ENCODE measurements around the gene PARP15.
A peak's percentile ranks its signal among the peaks of the same experiment; 100 is the strongest.

PARP15 gene

GRCh38 chr3:122577409-122578031 lies at the start of gene PARP15:
Gene PARP15, plus strand, starts transcription at chr3:122577650. Its CDS starts 18 bp downstream, at chr3:122577668.
- H3K4me1 ChIP-seq (ENCODE audit: control insufficient read depth, insufficient read depth, low read length) = 0 out of 2 replicates have a peak, but pooled peaks cover 7% of the 10 kb centered on the region
- H3K27ac ChIP-seq (ENCODE audit: low read depth, low read length) = no peak within 1 kb of the TSS
- H3K9me3 ChIP-seq (ENCODE audit: control insufficient read depth, insufficient read depth, low read length) = peaks cover 12% of the 10 kb centered on the region
- H3K36me3 ChIP-seq (ENCODE audit: control insufficient read depth, insufficient read depth, low read length) = no peaks in the 10 kb centered on the region
- H3K4me3 ChIP-seq (ENCODE audit: low read depth, low read length) = peak within 1 kb of the TSS; percentile 53
- H3K27me3 ChIP-seq (ENCODE audit: control insufficient read depth, insufficient read depth, low read length) = peaks cover 20% of the 10 kb centered on the region
- H3K9ac ChIP-seq (ENCODE audit: low read depth, low read length) = no peak within 1 kb of the TSS

GRCh38 chr3:122530164-122530563 lies 47.3 kb upstream of the PARP15 start:
- no peak overlapping the region for H3K4me3 ChIP-seq (ENCODE audit: low read depth, low read length)
- no peaks in the 10 kb centered on the region for H3K4me1 ChIP-seq (ENCODE audit: control insufficient read depth, insufficient read depth, low read length)
- no peak overlapping the region for H3K27ac ChIP-seq (ENCODE audit: low read depth, low read length)
- no peak overlapping the region for H3K9ac ChIP-seq (ENCODE audit: low read depth, low read length)
- H3K27me3 ChIP-seq (ENCODE audit: control insufficient read depth, insufficient read depth, low read length) = no peaks in the 10 kb centered on the region
- H3K9me3 ChIP-seq (ENCODE audit: control insufficient read depth, insufficient read depth, low read length) = no peaks in the 10 kb centered on the region
- H3K36me3 ChIP-seq (ENCODE audit: control insufficient read depth, insufficient read depth, low read length) = no peaks in the 10 kb centered on the region

GRCh38 chr3:122533480-122533879 lies 44.0 kb upstream of the PARP15 start:
- Histone ChIP-seq H3K4me3 (ENCODE audit: low read depth, low read length) (no peak overlapping the region), H3K9me3 (ENCODE audit: control insufficient read depth, insufficient read depth, low read length) (no peaks in the 10 kb centered on the region), H3K9ac (ENCODE audit: low read depth, low read length) (no peak overlapping the region), H3K4me1 (ENCODE audit: control insufficient read depth, insufficient read depth, low read length) (peaks cover 26% of the 10 kb centered on the region), H3K27ac (ENCODE audit: low read depth, low read length) (peak overlapping the region; percentile 45), H3K27me3 (ENCODE audit: control insufficient read depth, insufficient read depth, low read length) (no peaks in the 10 kb centered on the region), H3K36me3 (ENCODE audit: control insufficient read depth, insufficient read depth, low read length) (no peaks in the 10 kb centered on the region)

GRCh38 chr3:122533931-122534334 lies 43.5 kb upstream of the PARP15 start:
- Histone ChIP-seq H3K27me3 (ENCODE audit: control insufficient read depth, insufficient read depth, low read length) (no peaks in the 10 kb centered on the region), H3K27ac (ENCODE audit: low read depth, low read length) (peak overlapping the region; percentile 45), H3K9me3 (ENCODE audit: control insufficient read depth, insufficient read depth, low read length) (no peaks in the 10 kb centered on the region), H3K36me3 (ENCODE audit: control insufficient read depth, insufficient read depth, low read length) (no peaks in the 10 kb centered on the region), H3K4me3 (ENCODE audit: low read depth, low read length) (no peak overlapping the region), H3K9ac (ENCODE audit: low read depth, low read length) (no peak overlapping the region), H3K4me1 (ENCODE audit: control insufficient read depth, insufficient read depth, low read length) (peaks cover 26% of the 10 kb centered on the region)

GRCh38 chr3:122535964-122536631 lies 41.4 kb upstream of the PARP15 start:
- peak overlapping the region; percentile 24; the same call in 1 of the 2 replicates for H3K9ac ChIP-seq (ENCODE audit: low read depth, low read length)

GRCh38 chr3:122536632-122537001 lies 40.8 kb upstream of the PARP15 start:
- Histone ChIP-seq H3K4me3 (ENCODE audit: low read depth, low read length) (peak overlapping the region; percentile 17; the same call in 1 of the 2 replicates), H3K4me1 (ENCODE audit: control insufficient read depth, insufficient read depth, low read length) (peaks cover 26% of the 10 kb centered on the region), H3K27me3 (ENCODE audit: control insufficient read depth, insufficient read depth, low read length) (no peaks in the 10 kb centered on the region), H3K27ac (ENCODE audit: low read depth, low read length) (peak overlapping the region; percentile 57), H3K36me3 (ENCODE audit: control insufficient read depth, insufficient read depth, low read length) (no peaks in the 10 kb centered on the region), H3K9me3 (ENCODE audit: control insufficient read depth, insufficient read depth, low read length) (no peaks in the 10 kb centered on the region), H3K9ac (ENCODE audit: low read depth, low read length) (peak overlapping the region; percentile 24; the same call in 1 of the 2 replicates)

More at GRCh38 chr3:122535964-122536631, 41.4 kb upstream of the PARP15 start:
- no peaks in the 10 kb centered on the region for H3K27me3 ChIP-seq (ENCODE audit: control insufficient read depth, insufficient read depth, low read length)
- no peaks in the 10 kb centered on the region for H3K9me3 ChIP-seq (ENCODE audit: control insufficient read depth, insufficient read depth, low read length)
- 0 out of 2 replicates have a peak overlapping the region, but pooled peaks have one; percentile 17 for H3K4me3 ChIP-seq (ENCODE audit: low read depth, low read length)
- no peaks in the 10 kb centered on the region for H3K36me3 ChIP-seq (ENCODE audit: control insufficient read depth, insufficient read depth, low read length)
- peaks cover 26% of the 10 kb centered on the region for H3K4me1 ChIP-seq (ENCODE audit: control insufficient read depth, insufficient read depth, low read length)
- peak overlapping the region; percentile 57 for H3K27ac ChIP-seq (ENCODE audit: low read depth, low read length)

GRCh38 chr3:122538956-122539490 lies 38.4 kb upstream of the PARP15 start:
- Histone ChIP-seq H3K27me3 (ENCODE audit: control insufficient read depth, insufficient read depth, low read length) (no peaks in the 10 kb centered on the region), H3K9me3 (ENCODE audit: control insufficient read depth, insufficient read depth, low read length) (no peaks in the 10 kb centered on the region), H3K4me1 (ENCODE audit: control insufficient read depth, insufficient read depth, low read length) (peaks cover 26% of the 10 kb centered on the region), H3K4me3 (ENCODE audit: low read depth, low read length) (no peak overlapping the region), H3K27ac (ENCODE audit: low read depth, low read length) (no peak overlapping the region), H3K36me3 (ENCODE audit: control insufficient read depth, insufficient read depth, low read length) (no peaks in the 10 kb centered on the region), H3K9ac (ENCODE audit: low read depth, low read length) (no peak overlapping the region)

GRCh38 chr3:122546151-122546550 lies 31.3 kb upstream of the PARP15 start:
- no peak overlapping the region for H3K9ac ChIP-seq (ENCODE audit: low read depth, low read length)
- no peaks in the 10 kb centered on the region for H3K4me1 ChIP-seq (ENCODE audit: control insufficient read depth, insufficient read depth, low read length)
- H3K36me3 ChIP-seq (ENCODE audit: control insufficient read depth, insufficient read depth, low read length) = no peaks in the 10 kb centered on the region
- H3K27ac ChIP-seq (ENCODE audit: low read depth, low read length) = no peak overlapping the region
- H3K4me3 ChIP-seq (ENCODE audit: low read depth, low read length) = no peak overlapping the region
- no peaks in the 10 kb centered on the region for H3K27me3 ChIP-seq (ENCODE audit: control insufficient read depth, insufficient read depth, low read length)
- no peaks in the 10 kb centered on the region for H3K9me3 ChIP-seq (ENCODE audit: control insufficient read depth, insufficient read depth, low read length)

GRCh38 chr3:122548076-122548475 lies 29.4 kb upstream of the PARP15 start:
- H3K9ac ChIP-seq (ENCODE audit: low read depth, low read length) = no peak overlapping the region
- no peaks in the 10 kb centered on the region for H3K36me3 ChIP-seq (ENCODE audit: control insufficient read depth, insufficient read depth, low read length)
- H3K27me3 ChIP-seq (ENCODE audit: control insufficient read depth, insufficient read depth, low read length) = no peaks in the 10 kb centered on the region

GRCh38 chr3:122548619-122549018 lies 28.8 kb upstream of the PARP15 start:
- H3K27me3 ChIP-seq (ENCODE audit: control insufficient read depth, insufficient read depth, low read length) = no peaks in the 10 kb centered on the region
- no peak overlapping the region for H3K27ac ChIP-seq (ENCODE audit: low read depth, low read length)
- no peaks in the 10 kb centered on the region for H3K36me3 ChIP-seq (ENCODE audit: control insufficient read depth, insufficient read depth, low read length)
- H3K9ac ChIP-seq (ENCODE audit: low read depth, low read length) = no peak overlapping the region
- no peaks in the 10 kb centered on the region for H3K9me3 ChIP-seq (ENCODE audit: control insufficient read depth, insufficient read depth, low read length)
- peaks cover 6% of the 10 kb centered on the region for H3K4me1 ChIP-seq (ENCODE audit: control insufficient read depth, insufficient read depth, low read length)
- no peak overlapping the region for H3K4me3 ChIP-seq (ENCODE audit: low read depth, low read length)

More at GRCh38 chr3:122548076-122548475, 29.4 kb upstream of the PARP15 start:
- no peak overlapping the region for H3K4me3 ChIP-seq (ENCODE audit: low read depth, low read length)
- no peaks in the 10 kb centered on the region for H3K9me3 ChIP-seq (ENCODE audit: control insufficient read depth, insufficient read depth, low read length)
- H3K27ac ChIP-seq (ENCODE audit: low read depth, low read length) = no peak overlapping the region
- peaks cover 2% of the 10 kb centered on the region; the same call in 1 of the 2 replicates for H3K4me1 ChIP-seq (ENCODE audit: control insufficient read depth, insufficient read depth, low read length)

- no peak overlapping the region for H3K9ac ChIP-seq (ENCODE audit: low read depth, low read length)
- H3K4me3 ChIP-seq (ENCODE audit: low read depth, low read length) = no peak overlapping the region
- no peaks in the 10 kb centered on the region for H3K9me3 ChIP-seq (ENCODE audit: control insufficient read depth, insufficient read depth, low read length)
- no peak overlapping the region for H3K27ac ChIP-seq (ENCODE audit: low read depth, low read length)
- no peaks in the 10 kb centered on the region for H3K36me3 ChIP-seq (ENCODE audit: control insufficient read depth, insufficient read depth, low read length)
- peaks cover 11% of the 10 kb centered on the region for H3K4me1 ChIP-seq (ENCODE audit: control insufficient read depth, insufficient read depth, low read length)
- H3K27me3 ChIP-seq (ENCODE audit: control insufficient read depth, insufficient read depth, low read length) = no peaks in the 10 kb centered on the region
Observed at GRCh38 chr3:122553171-122553570, 24.3 kb upstream of the PARP15 start.
